Gastroesophageal sphincter (tissue), 3 donors: Measurements from ENCODE around the gene TMSB4X.

Experiments used
- CTCF ChIP-seq, 4 experiments: fragments of 200-600 bp in 2 of 4; fragments of 450-650 bp in 2 of 4; sonication (generic) in 1 of 4; IDR thresholded peaks; one replicate each; pipeline ENCODE4 v1.5.1; 2017 to 2019; ENCODE audit warnings: antibody characterized with exemption in 4 of 4, mild to moderate bottlenecking in 2 of 4, moderate library complexity in 2 of 4
- EP300 ChIP-seq: sonication (generic); formaldehyde crosslinking; IDR thresholded peaks from one replicate; pipeline ENCODE4 v1.6.1; 2017; ENCODE audit warnings: antibody characterized with exemption, mild to moderate bottlenecking
- POLR2A ChIP-seq, 2 donors: fragments of 450-650 bp; IDR thresholded peaks; one replicate each; pipeline ENCODE4 v1.6.1; 2017; ENCODE audit warnings: antibody characterized with exemption in 2 of 2, mild to moderate bottlenecking in 2 of 2, moderate library complexity in 1 of 2
- POLR2AphosphoS5 ChIP-seq: sonication (generic); formaldehyde crosslinking; IDR thresholded peaks from one replicate; pipeline ENCODE4 v1.6.1; 2017; ENCODE audit warnings: antibody characterized with exemption

DNA sequence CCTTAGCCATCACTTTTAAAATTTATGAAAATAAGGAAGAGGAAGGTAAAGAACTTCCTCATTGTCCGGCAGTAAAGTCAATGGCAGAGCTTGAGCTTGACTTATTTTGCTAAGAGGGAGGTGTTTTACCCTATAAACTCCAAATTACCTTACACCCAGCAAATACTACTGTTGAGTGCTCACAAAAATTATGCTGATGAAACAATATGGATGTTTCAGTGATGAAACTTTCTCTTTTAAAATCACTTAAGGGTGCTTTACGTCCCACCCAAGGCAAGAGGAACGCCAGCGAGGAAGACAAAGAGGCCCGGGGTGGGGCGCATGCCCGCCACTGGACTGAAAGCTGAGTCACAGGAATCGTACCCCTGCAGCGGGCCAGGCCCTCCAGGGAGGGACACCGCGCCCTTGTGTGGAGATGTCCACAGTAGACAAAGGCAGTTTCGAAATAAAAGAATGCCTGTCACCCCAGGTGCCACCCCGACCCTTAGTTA lies 560 bp upstream of the TMSB4X start:
- no peak for TF ChIP-seq CTCF (IDR thresholded peaks at IDR 0.05)
- no peak for TF ChIP-seq POLR2AphosphoS5
- TF ChIP-seq EP300, result no peak
- no peak for TF ChIP-seq POLR2A (IDR thresholded peaks at IDR 0.05)
